BLaER1 treated with 17β-estradiol and CSF1 and Interleukin-3, amounts not matched to agents 10 nM and 100 nM (cell line): Measurements from ENCODE around the gene HIGD2A.

Source experiments
- H3K27ac ChIP-seq, 11 experiments: shearing (Covaris generic); formaldehyde crosslinking; 2 replicates each; pipeline ENCODE4 v1.8.1; 2022
- H3K27me3 ChIP-seq, 11 experiments: shearing (Covaris generic); formaldehyde crosslinking; 2 replicates each; pipeline ENCODE4 v1.8.1; 2022
- H3K36me3 ChIP-seq, 11 experiments: shearing (Covaris generic); formaldehyde crosslinking; 2 replicates each; pipeline ENCODE4 v1.8.1; 2022
- H3K4me1 ChIP-seq, 10 experiments: shearing (Covaris generic); formaldehyde crosslinking; 2 replicates each; pipeline ENCODE4 v1.8.1; 2022
- H3K4me2 ChIP-seq, 11 experiments: shearing (Covaris generic); formaldehyde crosslinking; 2 replicates each; pipeline ENCODE4 v1.8.1; 2022
- H3K4me3 ChIP-seq, 10 experiments: shearing (Covaris generic); formaldehyde crosslinking; 2 replicates each; pipeline ENCODE4 v1.8.1; 2022
- H3K9ac ChIP-seq, 11 experiments: shearing (Covaris generic); formaldehyde crosslinking; 2 replicates each; pipeline ENCODE4 v1.8.1; 2022
- H3K9me3 ChIP-seq, 11 experiments: shearing (Covaris generic); formaldehyde crosslinking; replicated peaks in 1 of 11; 2 replicates each; pipeline ENCODE4 v1.8.1; 2022
- H4K20me1 ChIP-seq, 11 experiments: shearing (Covaris generic); formaldehyde crosslinking; 2 replicates each; pipeline ENCODE4 v1.8.1; 2022
- Cebpa-rat ChIP-seq, 11 experiments: shearing (Covaris generic); IDR thresholded peaks; 2 replicates each; pipeline ENCODE4 v1.8.1; 2022

The HIGD2A gene

DNA sequence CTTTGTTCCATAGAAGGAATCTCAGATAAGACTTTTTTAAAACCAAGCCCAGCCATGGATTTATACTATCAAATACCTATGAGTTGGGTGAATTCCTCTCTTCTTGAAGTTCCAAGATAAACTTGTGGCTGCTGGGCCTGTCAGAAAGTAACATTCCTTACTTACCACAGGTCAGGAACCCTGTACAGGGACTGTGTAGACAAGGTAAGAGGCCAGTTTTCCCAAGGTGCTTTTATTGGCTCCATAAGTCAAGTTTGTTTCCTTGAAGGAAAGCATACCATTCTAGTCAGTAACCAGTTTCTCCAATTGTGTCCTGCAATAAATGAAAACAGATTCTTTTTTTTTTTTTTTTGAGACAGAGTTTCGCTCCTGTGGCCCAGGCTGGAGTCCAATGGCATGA, 36.6 kb downstream of the HIGD2A start:
- H3K9me3 ChIP-seq: peaks cover 41 to 74% (median 70%) of the 10 kb centered on the region in 11 experiments
- 0 out of 22 replicates have a peak, but pooled peaks cover 0 to 4% (median 0%) of the 10 kb centered on the region in 11 experiments for H3K36me3 ChIP-seq
- H3K27ac ChIP-seq: no peak overlapping the region
- no peak overlapping the region for H3K9ac ChIP-seq
- no peak for TF ChIP-seq Cebpa-rat (IDR thresholded peaks at IDR 0.05)
- H3K4me3 ChIP-seq: no peak overlapping the region
- no peaks in the 10 kb centered on the region for H3K27me3 ChIP-seq
- peaks cover 2 to 8% (median 7%) of the 10 kb centered on the region in 10 experiments for H3K4me1 ChIP-seq
- no peak overlapping the region for H3K4me2 ChIP-seq
- no peaks in the 10 kb centered on the region for H4K20me1 ChIP-seq

DNA sequence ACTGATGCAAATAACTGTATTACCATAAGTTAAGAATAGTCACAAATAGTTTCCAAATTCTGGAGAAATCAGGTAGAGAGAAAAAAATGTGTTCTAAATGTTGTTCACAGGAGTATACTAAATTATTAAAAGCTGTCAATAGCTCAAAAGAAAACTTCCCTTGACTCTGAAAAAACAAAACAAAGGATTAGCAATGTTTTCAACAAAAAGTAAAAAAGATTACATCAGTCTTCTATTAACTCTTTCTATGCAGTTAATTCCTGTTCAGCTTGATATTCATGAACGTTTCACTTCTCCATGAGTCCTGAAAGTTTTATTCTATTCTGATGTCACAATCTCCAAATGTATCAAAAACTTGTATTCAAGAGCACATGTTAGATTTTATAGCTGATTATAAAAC, 37.2 kb downstream of the HIGD2A start:
- H4K20me1 ChIP-seq: no peaks in the 10 kb centered on the region
- peaks cover 39 to 68% (median 63%) of the 10 kb centered on the region in 11 experiments for H3K9me3 ChIP-seq
- no peak overlapping the region for H3K9ac ChIP-seq
- peaks cover 8 to 14% (median 13%) of the 10 kb centered on the region in 10 experiments for H3K4me1 ChIP-seq
- H3K27me3 ChIP-seq: no peaks in the 10 kb centered on the region
- TF ChIP-seq Cebpa-rat (IDR thresholded peaks at IDR 0.05): no peak
- H3K4me3 ChIP-seq: no peak overlapping the region
- no peak overlapping the region for H3K27ac ChIP-seq
- H3K4me2 ChIP-seq: no peak overlapping the region
- 0 out of 22 replicates have a peak, but pooled peaks cover 0 to 4% (median 0%) of the 10 kb centered on the region in 11 experiments for H3K36me3 ChIP-seq

- Histone ChIP-seq H3K36me3 (0 out of 22 replicates have a peak, but pooled peaks cover 0 to 4% (median 0%) of the 10 kb centered on the region in 11 experiments), H3K27me3 (no peaks in the 10 kb centered on the region), H3K9me3 (peaks cover 28 to 68% (median 58%) of the 10 kb centered on the region in 11 experiments), H4K20me1 (no peaks in the 10 kb centered on the region), H3K4me2 (no peak overlapping the region), H3K4me3 (no peak overlapping the region), H3K27ac (no peak overlapping the region), H3K9ac (no peak overlapping the region), H3K4me1 (peaks cover 10 to 18% (median 15%) of the 10 kb centered on the region in 10 experiments)
- no peak for TF ChIP-seq Cebpa-rat (IDR thresholded peaks at IDR 0.05)
Measured at GRCh38 chr5:176426876-176427275, 38.3 kb downstream of the HIGD2A start.

DNA sequence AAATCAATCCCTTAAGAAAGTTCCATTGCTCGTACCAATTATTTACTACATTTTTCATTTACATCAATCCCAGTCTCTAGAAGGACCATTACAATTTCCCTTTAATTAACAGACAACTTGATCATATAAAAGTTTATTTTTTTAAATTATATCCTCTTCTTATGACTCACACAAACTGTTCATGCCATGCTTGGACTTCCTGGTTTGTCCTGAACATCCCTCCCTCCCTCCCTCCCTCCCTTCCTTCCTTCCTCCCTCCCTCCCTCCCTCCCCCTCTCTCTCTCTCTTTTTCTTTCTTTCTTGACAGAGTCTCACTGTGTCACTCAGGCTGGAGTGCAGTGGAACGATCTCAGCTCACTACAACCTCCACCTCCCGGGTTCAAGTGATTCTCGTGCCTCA, 39.4 kb downstream of the HIGD2A start:
- Histone ChIP-seq H3K4me2 (no peak overlapping the region), H3K36me3 (0 out of 22 replicates have a peak, but pooled peaks cover 0 to 4% (median 0%) of the 10 kb centered on the region in 11 experiments), H3K27me3 (no peaks in the 10 kb centered on the region), H4K20me1 (no peaks in the 10 kb centered on the region), H3K27ac (no peak overlapping the region), H3K4me1 (peaks cover 10 to 18% (median 15%) of the 10 kb centered on the region in 10 experiments), H3K9ac (no peak overlapping the region), H3K4me3 (no peak overlapping the region), H3K9me3 (peaks cover 19 to 64% (median 55%) of the 10 kb centered on the region in 11 experiments)
- no peak for TF ChIP-seq Cebpa-rat (IDR thresholded peaks at IDR 0.05)

- H4K20me1 ChIP-seq: no peaks in the 10 kb centered on the region
- H3K9me3 ChIP-seq: peaks cover 13 to 62% (median 44%) of the 10 kb centered on the region in 11 experiments
- H3K27me3 ChIP-seq: no peaks in the 10 kb centered on the region
- no peak overlapping the region for H3K4me3 ChIP-seq
- H3K4me1 ChIP-seq: peaks cover 10 to 18% (median 15%) of the 10 kb centered on the region in 10 experiments
- 0 out of 22 replicates have a peak, but pooled peaks cover 0 to 4% (median 0%) of the 10 kb centered on the region in 11 experiments for H3K36me3 ChIP-seq
- no peak for TF ChIP-seq Cebpa-rat (IDR thresholded peaks at IDR 0.05)
- H3K27ac ChIP-seq: peak overlapping the region in 10 of 11 experiments; percentile 51 to 82 (median 71); a peak in 18 of 22 replicates
- H3K9ac ChIP-seq: peak overlapping the region; percentile 27 to 67 (median 57); a peak in 17 of 22 replicates
- H3K4me2 ChIP-seq: peak overlapping the region; percentile 58 to 90 (median 72); a peak in 21 of 22 replicates
Measured at GRCh38 chr5:176429972-176430371, 41.4 kb downstream of the HIGD2A start.

DNA sequence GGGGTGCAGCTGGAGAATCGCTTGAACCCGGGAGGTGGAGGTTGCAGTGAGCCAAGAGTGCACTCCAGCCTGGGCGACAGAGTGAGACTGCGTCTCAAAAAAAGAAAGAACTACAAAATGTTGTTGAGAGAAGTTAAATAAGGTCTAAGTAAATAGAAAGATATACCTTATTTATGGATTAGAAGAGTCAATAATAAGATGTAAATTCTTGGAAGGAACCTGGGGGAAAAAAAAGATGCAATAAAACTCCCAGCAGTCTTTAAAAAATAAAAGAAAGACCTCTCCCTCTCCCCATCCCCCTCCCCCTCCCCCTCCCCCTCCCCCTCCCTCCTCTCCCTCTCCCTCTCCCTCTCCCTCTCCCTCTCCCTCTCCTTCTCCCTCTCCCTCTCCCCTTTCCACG, 44.2 kb downstream of the HIGD2A start:
- H3K4me2 ChIP-seq: no peak overlapping the region
- H3K36me3 ChIP-seq: no peaks in the 10 kb centered on the region
- no peaks in the 10 kb centered on the region for H4K20me1 ChIP-seq
- no peaks in the 10 kb centered on the region for H3K27me3 ChIP-seq
- peaks cover 28 to 45% (median 40%) of the 10 kb centered on the region in 10 experiments for H3K4me1 ChIP-seq
- no peak for TF ChIP-seq Cebpa-rat (IDR thresholded peaks at IDR 0.05)
- no peak overlapping the region for H3K4me3 ChIP-seq
- no peak overlapping the region for H3K27ac ChIP-seq
- no peak overlapping the region for H3K9ac ChIP-seq
- H3K9me3 ChIP-seq: peaks cover 0 to 47% (median 27%) of the 10 kb centered on the region in 11 experiments; a peak in 17 of 22 replicates

GRCh38 chr5:176436656-176437055, 48.1 kb downstream of the HIGD2A start:
- peaks cover 22 to 67% (median 59%) of the 10 kb centered on the region in 10 experiments for H3K4me1 ChIP-seq
- peaks cover 0 to 37% (median 24%) of the 10 kb centered on the region in 11 experiments; a peak in 17 of 22 replicates for H3K9me3 ChIP-seq
- H3K9ac ChIP-seq: peak overlapping the region; percentile 38 to 75 (median 71)
- H3K27ac ChIP-seq: peak overlapping the region in 10 of 11 experiments; percentile 29 to 88 (median 80); a peak in 20 of 22 replicates
- peak overlapping the region; percentile 71 to 94 (median 85) for H3K4me2 ChIP-seq
- no peaks in the 10 kb centered on the region for H3K36me3 ChIP-seq
- H3K4me3 ChIP-seq: peak overlapping the region; percentile 37 to 65 (median 48); a peak in 18 of 20 replicates
- no peaks in the 10 kb centered on the region for H3K27me3 ChIP-seq
- 0 out of 22 replicates have a peak, but pooled peaks of 1 of the 11 experiments have one; percentile 9 for TF ChIP-seq Cebpa-rat (IDR thresholded peaks at IDR 0.05)
- H4K20me1 ChIP-seq: no peaks in the 10 kb centered on the region

- TF ChIP-seq Cebpa-rat (IDR thresholded peaks at IDR 0.05): no peak
- Histone ChIP-seq H3K4me1 (peaks cover 27 to 78% (median 72%) of the 10 kb centered on the region in 10 experiments), H3K9me3 (peaks cover 0 to 15% (median 10%) of the 10 kb centered on the region in 11 experiments; a peak in 13 of 22 replicates), H4K20me1 (no peaks in the 10 kb centered on the region), H3K27ac (peak overlapping the region in 8 of 11 experiments; percentile 28 to 88 (median 82); a peak in 13 of 22 replicates), H3K4me2 (peak overlapping the region in 8 of 11 experiments; percentile 0 to 78 (median 28); a peak in 11 of 22 replicates), H3K27me3 (no peaks in the 10 kb centered on the region), H3K4me3 (no peak overlapping the region), H3K9ac (no peak overlapping the region), H3K36me3 (no peaks in the 10 kb centered on the region)
Measured at GRCh38 chr5:176438959-176439757, 50.6 kb downstream of the HIGD2A start.
